Ovary (tissue), 3 donors: ENCODE results near the gene RIN3.

ENCODE experiments used
- EP300 ChIP-seq: sonication (generic); formaldehyde crosslinking; IDR thresholded peaks from one replicate; pipeline ENCODE4 v1.6.1; 2017; ENCODE audit warnings: antibody characterized with exemption
- POLR2A ChIP-seq: fragments of 450-650 bp; IDR thresholded peaks from one replicate; pipeline ENCODE4 v1.6.1; 2017; ENCODE audit warnings: antibody characterized with exemption, mild to moderate bottlenecking, moderate library complexity
- TF ChIP-seq, protein P1 (sequence below), 3 donors: fragments of 450-650 bp in 2 of 3; fragments of 200-600 bp in 1 of 3; IDR thresholded peaks; one replicate each; pipeline versions ENCODE4 v1.5.1 to v1.8.0; 2016 to 2022; ENCODE audit warnings: antibody characterized with exemption in 3 of 3, mild to moderate bottlenecking in 1 of 3
- donor health status: DM: no; HTN: no; CAD: no.

DNA sequence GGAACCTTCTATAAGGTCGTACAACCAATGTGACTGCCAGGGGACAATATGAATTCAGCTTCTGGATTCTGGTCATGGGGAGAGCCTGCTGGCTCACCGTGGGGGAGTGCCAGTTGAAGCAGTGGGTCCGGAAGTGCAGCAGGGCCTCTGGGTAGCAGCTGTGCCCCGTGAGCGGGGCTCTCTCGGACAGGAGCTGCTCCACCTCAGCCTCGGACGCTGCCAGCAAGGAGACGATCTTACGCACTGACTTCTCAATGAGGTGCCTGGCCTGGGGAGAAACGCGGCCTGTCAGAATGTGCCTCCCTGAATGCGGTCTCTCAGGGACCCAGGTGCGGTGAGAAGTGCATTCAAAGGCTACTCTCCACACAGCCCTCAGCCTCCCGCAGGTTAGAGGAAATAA lies 192.8 kb downstream of the RIN3 start:
- TF ChIP-seq, protein P1, sequence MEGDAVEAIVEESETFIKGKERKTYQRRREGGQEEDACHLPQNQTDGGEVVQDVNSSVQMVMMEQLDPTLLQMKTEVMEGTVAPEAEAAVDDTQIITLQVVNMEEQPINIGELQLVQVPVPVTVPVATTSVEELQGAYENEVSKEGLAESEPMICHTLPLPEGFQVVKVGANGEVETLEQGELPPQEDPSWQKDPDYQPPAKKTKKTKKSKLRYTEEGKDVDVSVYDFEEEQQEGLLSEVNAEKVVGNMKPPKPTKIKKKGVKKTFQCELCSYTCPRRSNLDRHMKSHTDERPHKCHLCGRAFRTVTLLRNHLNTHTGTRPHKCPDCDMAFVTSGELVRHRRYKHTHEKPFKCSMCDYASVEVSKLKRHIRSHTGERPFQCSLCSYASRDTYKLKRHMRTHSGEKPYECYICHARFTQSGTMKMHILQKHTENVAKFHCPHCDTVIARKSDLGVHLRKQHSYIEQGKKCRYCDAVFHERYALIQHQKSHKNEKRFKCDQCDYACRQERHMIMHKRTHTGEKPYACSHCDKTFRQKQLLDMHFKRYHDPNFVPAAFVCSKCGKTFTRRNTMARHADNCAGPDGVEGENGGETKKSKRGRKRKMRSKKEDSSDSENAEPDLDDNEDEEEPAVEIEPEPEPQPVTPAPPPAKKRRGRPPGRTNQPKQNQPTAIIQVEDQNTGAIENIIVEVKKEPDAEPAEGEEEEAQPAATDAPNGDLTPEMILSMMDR (IDR thresholded peaks at IDR 0.05): no peak
- TF ChIP-seq POLR2A (no peak), EP300 (no peak)
